ENCODE measurements around the gene PPM1D. TPM values are rescaled to one million over a fixed set of nuclear protein-coding genes. Genes with fewer than 3 reads are reported as not detected.
A peak's percentile ranks its signal among the peaks of the same experiment; 100 is the strongest.
"Not testable (repeated sequence)": the region's sequence is repeated elsewhere in the genome, so short reads cannot be mapped to it uniquely, and the experiment has no call there.

The PPM1D gene
- total RNA-seq, 2 donors from 2014 or later: 5.0 to 7.6 TPM

DNA sequence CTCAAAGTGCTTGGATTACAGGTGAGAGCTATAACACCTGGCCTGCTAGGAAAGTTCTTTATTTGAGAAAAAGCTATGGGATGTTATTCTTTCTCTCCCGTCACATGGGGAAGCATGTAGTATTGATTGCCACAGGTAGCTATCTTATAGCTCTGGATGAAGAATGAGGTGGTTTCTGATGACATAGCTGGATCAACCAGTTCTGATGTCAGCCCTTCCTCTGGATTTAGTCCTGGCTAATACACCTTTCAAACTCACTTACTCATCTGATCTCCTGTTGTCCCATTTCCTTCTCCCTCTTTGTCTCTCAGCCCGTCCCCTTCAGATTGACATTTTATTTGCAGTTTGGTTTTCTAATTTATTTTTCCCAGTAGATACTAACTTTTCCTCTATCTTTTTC is 14.1 kb upstream of the PPM1D start:
- TF ChIP-seq, protein P1, sequence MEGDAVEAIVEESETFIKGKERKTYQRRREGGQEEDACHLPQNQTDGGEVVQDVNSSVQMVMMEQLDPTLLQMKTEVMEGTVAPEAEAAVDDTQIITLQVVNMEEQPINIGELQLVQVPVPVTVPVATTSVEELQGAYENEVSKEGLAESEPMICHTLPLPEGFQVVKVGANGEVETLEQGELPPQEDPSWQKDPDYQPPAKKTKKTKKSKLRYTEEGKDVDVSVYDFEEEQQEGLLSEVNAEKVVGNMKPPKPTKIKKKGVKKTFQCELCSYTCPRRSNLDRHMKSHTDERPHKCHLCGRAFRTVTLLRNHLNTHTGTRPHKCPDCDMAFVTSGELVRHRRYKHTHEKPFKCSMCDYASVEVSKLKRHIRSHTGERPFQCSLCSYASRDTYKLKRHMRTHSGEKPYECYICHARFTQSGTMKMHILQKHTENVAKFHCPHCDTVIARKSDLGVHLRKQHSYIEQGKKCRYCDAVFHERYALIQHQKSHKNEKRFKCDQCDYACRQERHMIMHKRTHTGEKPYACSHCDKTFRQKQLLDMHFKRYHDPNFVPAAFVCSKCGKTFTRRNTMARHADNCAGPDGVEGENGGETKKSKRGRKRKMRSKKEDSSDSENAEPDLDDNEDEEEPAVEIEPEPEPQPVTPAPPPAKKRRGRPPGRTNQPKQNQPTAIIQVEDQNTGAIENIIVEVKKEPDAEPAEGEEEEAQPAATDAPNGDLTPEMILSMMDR (IDR thresholded peaks at IDR 0.05): no peak
- H3K27me3 ChIP-seq: no peaks in the 10 kb centered on the region
- DNase-seq (ENCODE audit: low spot score): no peak
- no peak overlapping the region for H3K27ac ChIP-seq
- H3K36me3 ChIP-seq: no peaks in the 10 kb centered on the region
- no peak overlapping the region for H3K4me3 ChIP-seq
- no peaks in the 10 kb centered on the region for H3K9me3 ChIP-seq
- H3K4me1 ChIP-seq: no peaks in the 10 kb centered on the region

DNA sequence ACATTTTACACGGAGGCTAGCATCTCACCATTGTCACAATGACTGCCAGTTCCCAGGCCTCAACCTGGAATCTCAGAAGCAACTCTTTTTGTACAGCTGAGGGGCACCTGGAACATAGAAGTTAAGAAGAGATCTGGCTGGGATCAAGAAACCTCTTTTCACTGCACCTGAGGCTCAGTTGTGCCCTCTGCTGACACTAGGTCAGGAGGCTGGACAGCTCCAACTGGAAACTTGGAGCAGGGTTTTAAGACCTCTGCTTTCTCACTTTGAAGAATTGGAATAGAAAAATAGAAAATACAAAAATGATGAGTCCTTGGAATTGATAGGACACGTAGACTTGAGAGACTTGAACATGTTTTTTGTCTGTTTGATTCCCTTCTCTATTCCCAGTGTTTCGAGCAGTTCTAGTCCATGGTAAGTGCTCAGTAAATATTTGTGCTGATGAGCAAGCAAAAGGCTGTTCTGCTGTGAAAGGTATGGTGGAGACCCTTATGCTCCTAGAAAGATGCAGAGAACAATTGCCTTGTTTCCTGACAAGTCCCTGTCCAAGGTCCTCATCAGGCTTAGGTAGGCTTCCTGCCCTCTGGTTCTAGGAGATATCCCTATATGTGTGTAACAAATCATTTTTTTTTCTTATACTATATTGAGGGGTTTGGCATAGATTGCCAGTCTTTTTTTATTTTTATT is 13.6 kb upstream of the PPM1D start:
- Histone ChIP-seq H3K9me3 (no peaks in the 10 kb centered on the region), H3K4me3 (no peak overlapping the region), H3K27ac (no peak overlapping the region), H3K4me1 (no peaks in the 10 kb centered on the region), H3K27me3 (no peaks in the 10 kb centered on the region), H3K36me3 (no peaks in the 10 kb centered on the region)
- no peak for DNase-seq (ENCODE audit: low spot score)
- TF ChIP-seq, protein P1 (IDR thresholded peaks at IDR 0.05): peak in 1 of 2 donors; percentile 46

DNA sequence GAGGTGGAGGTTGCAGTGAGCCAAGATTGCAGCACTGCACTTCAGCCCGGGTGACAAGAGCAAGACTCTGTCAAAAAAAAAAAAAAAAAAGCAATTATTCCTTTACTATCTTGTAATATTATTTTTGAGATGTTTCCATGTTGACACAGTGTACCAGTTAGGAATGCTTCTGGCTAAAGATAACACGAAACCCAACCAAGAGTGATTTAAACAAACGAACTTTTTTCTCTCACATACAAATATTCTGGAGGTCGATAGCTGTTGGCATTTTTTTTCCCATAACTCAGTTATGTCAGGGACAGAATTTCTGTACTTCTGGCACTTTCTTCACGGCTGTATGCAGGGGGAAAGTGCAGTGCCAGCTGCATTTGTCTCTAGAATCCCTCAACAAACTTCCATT is 9.9 kb upstream of the PPM1D start:
- TF ChIP-seq, protein P1 (IDR thresholded peaks at IDR 0.05): no peak
- no peak for DNase-seq (ENCODE audit: low spot score)
- Histone ChIP-seq H3K27ac (no peak overlapping the region), H3K9me3 (no peaks in the 10 kb centered on the region), H3K36me3 (no peaks in the 10 kb centered on the region), H3K27me3 (no peaks in the 10 kb centered on the region), H3K4me3 (no peak overlapping the region), H3K4me1 (no peaks in the 10 kb centered on the region)

DNA sequence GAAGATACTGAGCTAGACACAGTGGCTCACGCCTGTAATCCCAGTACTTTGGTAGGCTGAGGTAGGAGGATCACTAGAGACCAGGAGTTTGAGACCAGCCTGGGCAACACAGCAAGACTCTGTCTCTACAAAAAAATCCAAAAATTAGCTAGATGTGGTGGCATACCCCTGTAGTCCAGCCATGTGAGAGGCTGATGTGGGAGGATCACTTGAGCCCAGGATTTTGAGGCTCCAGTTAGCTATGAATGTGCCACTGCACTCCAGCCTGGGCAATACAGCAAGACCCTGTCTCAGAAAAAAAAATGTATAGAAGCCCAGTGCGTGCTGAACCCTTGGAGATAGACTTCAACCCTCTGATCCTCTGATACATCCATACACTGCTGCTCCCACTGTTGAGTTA is 7.2 kb upstream of the PPM1D start:
- TF ChIP-seq, protein P1 (IDR thresholded peaks at IDR 0.05): no peak
- Histone ChIP-seq H3K27ac (no peak overlapping the region), H3K9me3 (no peaks in the 10 kb centered on the region), H3K4me3 (no peak overlapping the region), H3K4me1 (no peaks in the 10 kb centered on the region), H3K36me3 (no peaks in the 10 kb centered on the region), H3K27me3 (no peaks in the 10 kb centered on the region)
- DNase-seq (ENCODE audit: low spot score): no peak

GRCh38 chr17:60593441-60594036 is 6.5 kb upstream of the PPM1D start:
- not testable (repeated sequence) for H3K27me3 ChIP-seq; H3K27ac ChIP-seq; H3K36me3 ChIP-seq; H3K9me3 ChIP-seq; DNase-seq (ENCODE audit: low spot score); H3K4me3 ChIP-seq; H3K4me1 ChIP-seq

DNA sequence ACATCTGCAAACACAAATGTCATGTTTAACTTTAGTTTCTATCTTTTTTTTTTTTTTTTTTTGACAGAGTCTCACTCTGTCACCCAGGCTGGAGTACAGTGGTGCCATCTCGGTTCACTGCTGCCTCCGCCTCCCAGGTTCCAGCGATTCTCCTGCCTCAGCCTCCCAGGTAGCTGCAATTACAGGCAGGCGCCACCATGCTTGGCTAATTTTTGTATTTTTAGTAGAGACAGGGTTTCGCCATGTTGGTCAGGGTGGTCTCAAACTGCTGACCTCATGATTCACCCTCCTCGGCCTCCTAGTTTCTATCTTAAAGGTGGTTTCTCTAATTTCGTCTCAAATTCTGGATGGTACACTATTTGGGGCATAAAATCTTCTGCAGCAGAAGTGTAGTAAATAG is 5.8 kb upstream of the PPM1D start:
- not testable (repeated sequence) for H3K27me3 ChIP-seq; H3K4me3 ChIP-seq; H3K4me1 ChIP-seq; DNase-seq (ENCODE audit: low spot score); H3K9me3 ChIP-seq; H3K36me3 ChIP-seq; H3K27ac ChIP-seq

- no peaks in the 10 kb centered on the region for H3K4me1 ChIP-seq
- H3K27ac ChIP-seq: no peak overlapping the region
- no peaks in the 10 kb centered on the region for H3K27me3 ChIP-seq
- no peak for DNase-seq (ENCODE audit: low spot score)
- TF ChIP-seq, protein P1 (IDR thresholded peaks at IDR 0.05): no peak
- no peaks in the 10 kb centered on the region for H3K36me3 ChIP-seq
- H3K9me3 ChIP-seq: no peaks in the 10 kb centered on the region
- no peak overlapping the region for H3K4me3 ChIP-seq
Observed at GRCh38 chr17:60594734-60595133, 5.3 kb upstream of the PPM1D start.

Measured in right atrium auricular region (tissue), 2 donors.